Natural killer cell (primary cell): Measurements from ENCODE around the gene HSD3B7. TPM values are rescaled to one million over a fixed set of nuclear protein-coding genes. Genes with fewer than 3 reads are reported as not detected.

Experiments
- ATAC-seq, 3 donors: fragments of 150-1000 bp in 2 of 3; fragments of 200-7000 bp in 1 of 3; cut with Tn5 transposase; 1 replicate in 1 of 3; 2 replicates in 2 of 3; pipeline ENCODE4 v1.10.0; 2021; ENCODE audit warnings: mild to moderate bottlenecking in 2 of 3, moderate library complexity in 2 of 3
- DNase-seq, 2 donors: peaks; one replicate each; pipeline versions ENCODE4 v3.0.0 to v3.0.0-alpha.2; 2013 to 2021; ENCODE audit warnings: mixed read lengths in 1 of 2
- H3K27ac ChIP-seq: one replicate; pipeline ENCODE4 v1.5.1; 2013; ENCODE audit warnings: mild to moderate bottlenecking, low read length
- H3K27me3 ChIP-seq: one replicate; pipeline ENCODE4 v1.6.1; 2013; ENCODE audit warnings: low read length; ENCODE audit not compliant: control insufficient read depth, insufficient read depth
- H3K36me3 ChIP-seq: one replicate; pipeline ENCODE4 v1.6.1; 2013; ENCODE audit warnings: low read length; ENCODE audit not compliant: control insufficient read depth, insufficient read depth
- H3K4me1 ChIP-seq: one replicate; pipeline ENCODE4 v1.6.1; 2013; ENCODE audit warnings: low read length; ENCODE audit not compliant: control insufficient read depth, insufficient read depth
- H3K4me3 ChIP-seq: one replicate; pipeline ENCODE4 v1.5.1; 2013; ENCODE audit warnings: low read length
- H3K9me3 ChIP-seq: one replicate; pipeline ENCODE4 v1.6.1; 2013; ENCODE audit warnings: low read length; ENCODE audit not compliant: control insufficient read depth, insufficient read depth
- H3K27ac Mint-ChIP-seq, 2 donors: one replicate each; pipeline ENCODE4 v1.8.0; 2022; ENCODE audit warnings: mild to moderate bottlenecking in 2 of 2, mixed read lengths in 2 of 2, moderate library complexity in 1 of 2
- H3K27me3 Mint-ChIP-seq, 2 donors: one replicate each; pipeline ENCODE4 v1.8.0; 2022; ENCODE audit warnings: low read depth in 2 of 2, mixed read lengths in 2 of 2
- H3K36me3 Mint-ChIP-seq: one replicate; pipeline ENCODE4 v1.8.0; 2022; ENCODE audit warnings: mixed read lengths
- H3K4me1 Mint-ChIP-seq, 2 donors: one replicate each; pipeline ENCODE4 v1.8.0; 2022; ENCODE audit warnings: mixed read lengths in 2 of 2
- H3K4me3 Mint-ChIP-seq: one replicate; pipeline ENCODE4 v1.8.0; 2022; ENCODE audit warnings: mild to moderate bottlenecking, moderate library complexity, mixed read lengths
- H3K9me3 Mint-ChIP-seq, 2 donors: one replicate each; pipeline ENCODE4 v1.8.0; 2022; ENCODE audit warnings: mixed read lengths in 2 of 2
- WGBS: methylation state at CpG from one replicate; pipeline ENCODE4 v1.1.7; 2013; ENCODE audit warnings: missing lambda C conversion rate; ENCODE audit not compliant: insufficient coverage; 5-methylcytosine and 5-hydroxymethylcytosine counted together
- intact Hi-C: fragments of 100-400 bp; cut with micrococcal nuclease; formaldehyde crosslinking; loops from one replicate; pipeline ENCODE4 v1.14.2; 2022
- total RNA-seq, 4 donors: library from RNA; stranded (reverse); fragments of 120-200 nt in 1 of 4; gene quantifications; one replicate each; pipeline versions ENCODE4 v1.2.3 to v1.2.4, GENCODE V29; 2013 to 2022
- TF ChIP-seq, protein P1 (sequence below): fragments of 200-600 bp; IDR thresholded peaks from one replicate; pipeline ENCODE4 v1.8.0; 2022; ENCODE audit warnings: antibody characterized with exemption

The HSD3B7 gene
- total RNA-seq, 3 donors from 2014 or later (not counting 1 experiment from before 2014, with no cell fraction given), result 0.26 to 2.1 (median 0.39) TPM

DNA sequence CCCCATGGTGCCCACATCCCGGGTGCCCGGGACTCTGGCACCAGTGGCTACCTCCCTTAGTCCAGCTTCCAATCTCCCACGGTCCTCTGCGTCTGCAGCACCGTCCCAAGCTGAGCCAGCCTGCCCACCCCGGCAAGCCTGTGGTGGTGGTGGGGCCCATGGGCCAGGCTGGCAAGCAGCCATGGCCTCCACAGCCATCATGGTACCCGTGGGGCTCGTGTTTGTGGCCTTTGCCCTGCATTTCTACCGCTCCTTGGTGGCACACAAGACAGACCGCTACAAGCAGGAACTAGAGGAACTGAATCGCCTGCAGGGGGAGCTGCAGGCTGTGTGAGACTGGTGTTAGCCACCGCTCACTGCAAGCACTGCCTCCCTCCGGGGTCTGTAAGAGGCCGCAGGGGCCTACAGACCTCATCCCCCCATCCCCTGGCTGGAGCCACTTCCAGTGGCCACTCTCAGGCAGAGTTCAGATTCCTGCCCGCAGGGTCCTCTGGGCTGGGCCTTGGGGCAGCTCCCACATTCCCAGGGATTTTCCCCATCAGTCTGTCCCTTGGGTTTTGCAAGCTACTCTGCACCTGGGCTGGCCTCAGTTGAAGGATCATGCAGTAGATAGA, 31.4 kb upstream of the HSD3B7 start:
- Mint-ChIP-seq H3K9me3 (no peaks in the 10 kb centered on the region), H3K27ac (peak overlapping the region in 1 of 2 donors; percentile 31), H3K27me3 (no peaks in the 10 kb centered on the region), H3K36me3 (no peaks in the 10 kb centered on the region), H3K4me3 (no peak overlapping the region), H3K4me1 (peaks cover 21 to 38% of the 10 kb centered on the region in 2 donors)
- Histone ChIP-seq H3K4me3 (no peak overlapping the region), H3K4me1 (peaks cover 40% of the 10 kb centered on the region), H3K27me3 (no peaks in the 10 kb centered on the region), H3K36me3 (no peaks in the 10 kb centered on the region), H3K27ac (no peak overlapping the region), H3K9me3 (no peaks in the 10 kb centered on the region)
- DNase-seq, result peak; percentile 41 to 82
- intact Hi-C loops, result no loop called here
- ATAC-seq, result no peak
- TF ChIP-seq, protein P1, sequence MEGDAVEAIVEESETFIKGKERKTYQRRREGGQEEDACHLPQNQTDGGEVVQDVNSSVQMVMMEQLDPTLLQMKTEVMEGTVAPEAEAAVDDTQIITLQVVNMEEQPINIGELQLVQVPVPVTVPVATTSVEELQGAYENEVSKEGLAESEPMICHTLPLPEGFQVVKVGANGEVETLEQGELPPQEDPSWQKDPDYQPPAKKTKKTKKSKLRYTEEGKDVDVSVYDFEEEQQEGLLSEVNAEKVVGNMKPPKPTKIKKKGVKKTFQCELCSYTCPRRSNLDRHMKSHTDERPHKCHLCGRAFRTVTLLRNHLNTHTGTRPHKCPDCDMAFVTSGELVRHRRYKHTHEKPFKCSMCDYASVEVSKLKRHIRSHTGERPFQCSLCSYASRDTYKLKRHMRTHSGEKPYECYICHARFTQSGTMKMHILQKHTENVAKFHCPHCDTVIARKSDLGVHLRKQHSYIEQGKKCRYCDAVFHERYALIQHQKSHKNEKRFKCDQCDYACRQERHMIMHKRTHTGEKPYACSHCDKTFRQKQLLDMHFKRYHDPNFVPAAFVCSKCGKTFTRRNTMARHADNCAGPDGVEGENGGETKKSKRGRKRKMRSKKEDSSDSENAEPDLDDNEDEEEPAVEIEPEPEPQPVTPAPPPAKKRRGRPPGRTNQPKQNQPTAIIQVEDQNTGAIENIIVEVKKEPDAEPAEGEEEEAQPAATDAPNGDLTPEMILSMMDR, result peak; percentile 48
- 68% methylated on average over 15 of the region's 15 CpGs for WGBS

DNA sequence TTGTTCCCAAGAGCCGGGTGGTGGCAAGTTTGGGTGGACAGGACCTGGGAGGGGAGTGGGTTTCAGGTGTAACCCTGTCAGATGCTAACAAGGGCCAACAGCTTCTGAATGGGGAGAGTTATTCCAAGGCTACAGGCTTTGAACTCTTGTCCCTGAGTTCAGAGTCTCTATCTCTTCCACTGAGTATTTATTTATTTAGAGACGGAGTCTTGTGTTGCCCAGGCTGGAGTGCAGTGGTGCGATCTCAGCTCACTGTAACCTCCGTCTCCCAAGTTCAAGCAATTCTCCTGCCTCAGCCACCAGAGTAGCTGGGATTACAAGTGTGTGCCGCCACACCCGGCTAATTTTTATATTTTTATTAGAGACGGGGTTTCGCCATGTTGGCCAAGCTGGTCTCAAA, 30.0 kb upstream of the HSD3B7 start:
- TF ChIP-seq, protein P1, result no peak
- Mint-ChIP-seq H3K4me3 (no peak overlapping the region), H3K36me3 (peaks cover 1% of the 10 kb centered on the region), H3K27ac (peak overlapping the region in 1 of 2 donors; percentile 31), H3K27me3 (no peaks in the 10 kb centered on the region), H3K4me1 (peaks cover 28 to 45% of the 10 kb centered on the region in 2 donors), H3K9me3 (no peaks in the 10 kb centered on the region)
- Histone ChIP-seq H3K27me3 (no peaks in the 10 kb centered on the region), H3K27ac (no peak overlapping the region), H3K4me3 (no peak overlapping the region), H3K36me3 (peaks cover 11% of the 10 kb centered on the region), H3K4me1 (peaks cover 38% of the 10 kb centered on the region), H3K9me3 (no peaks in the 10 kb centered on the region)
- DNase-seq (no peak), ATAC-seq (no peak)
- intact Hi-C loops, result no loop called here
- 94% methylated on average over 8 of the region's 8 CpGs for WGBS

DNA sequence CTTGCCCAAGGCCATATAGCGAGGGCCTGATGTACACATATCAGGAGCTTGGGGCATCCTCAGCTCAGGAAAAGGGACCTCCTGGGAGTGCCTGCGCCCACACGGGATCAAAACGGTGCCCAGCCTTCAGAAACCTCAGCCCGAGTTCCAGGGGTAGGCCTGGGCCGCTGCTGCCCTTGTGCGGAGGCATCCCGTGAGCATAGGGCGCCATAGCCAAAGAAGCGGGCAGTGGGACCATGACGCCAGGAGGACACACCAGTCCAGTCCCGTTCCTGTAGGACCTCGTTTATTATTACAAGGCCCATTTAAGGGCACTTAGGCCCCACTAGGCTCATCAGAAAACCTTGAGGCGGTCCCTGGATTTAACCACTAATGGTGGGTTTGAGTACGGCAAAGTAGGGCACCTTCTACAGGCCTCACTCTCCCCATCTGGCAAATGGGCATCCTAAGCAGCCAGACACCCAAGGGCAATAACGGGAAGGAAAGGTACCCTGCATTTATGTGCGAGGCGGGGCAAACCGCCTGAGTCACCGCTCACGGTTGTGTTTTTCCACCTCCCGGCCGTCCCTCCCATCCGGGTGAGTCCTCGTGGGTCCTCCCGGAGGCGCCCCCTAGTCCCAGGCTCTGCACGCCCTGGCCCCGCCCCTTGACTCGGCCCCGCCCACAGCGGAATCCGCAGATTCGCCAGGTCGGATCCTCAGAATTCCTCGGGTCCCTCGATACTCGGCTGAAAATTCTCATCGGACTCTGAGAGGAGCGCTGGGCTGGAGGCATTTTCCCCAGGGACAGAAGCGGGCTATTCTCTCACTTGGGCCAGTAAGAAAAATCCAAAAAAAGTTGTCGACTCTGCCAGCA, 28.2 kb upstream of the HSD3B7 start:
- H3K27me3 Mint-ChIP-seq, result no peaks in the 10 kb centered on the region
- peaks cover 24% of the 10 kb centered on the region for H3K4me1 ChIP-seq
- no peaks in the 10 kb centered on the region for H3K27me3 ChIP-seq
- H3K36me3 Mint-ChIP-seq, result peaks cover 6% of the 10 kb centered on the region
- no peaks in the 10 kb centered on the region for H3K9me3 Mint-ChIP-seq
- peak overlapping the region; percentile 99 for H3K27ac ChIP-seq
- peaks cover 30 to 34% of the 10 kb centered on the region in 2 donors for H3K4me1 Mint-ChIP-seq
- H3K27ac Mint-ChIP-seq, result peak overlapping the region; percentile 93 to 94
- peak; percentile 77 to 89 for DNase-seq
- peaks cover 27% of the 10 kb centered on the region for H3K36me3 ChIP-seq
- H3K4me3 ChIP-seq, result peak overlapping the region; percentile 71
- no peaks in the 10 kb centered on the region for H3K9me3 ChIP-seq
- intact Hi-C loops, result loop anchor here (2.0 kb wide), 1 partner anchor 34 kb away; the partner anchor contains the start of gene FBXL19
- TF ChIP-seq, protein P1, result no peak
- WGBS, result 31% methylated on average over 42 of the region's 42 CpGs
- peak; percentile 56 to 69 (median 58) for ATAC-seq
- peak overlapping the region; percentile 94 for H3K4me3 Mint-ChIP-seq
